Pancreas (tissue), 10 donors: ENCODE measurements around the gene PDE6D. TPM values are rescaled to one million over a fixed set of nuclear protein-coding genes. Genes with fewer than 3 reads are reported as not detected.
A peak's percentile ranks its signal among the peaks of the same experiment; 100 is the strongest.

Source experiments
- ATAC-seq, 4 donors: fragments of 200-7000 bp; cut with Tn5 transposase; one replicate each; pipeline versions ENCODE4 v1.8.0 to v1.9.1; 2020; ENCODE audit warnings: mild to moderate bottlenecking in 4 of 4, moderate library complexity in 4 of 4
- DNase-seq, 6 donors: peaks; one replicate each; pipeline ENCODE4 v3.0.0-alpha.2; 2020
- FAIRE-seq: peaks from 2 replicates; lab custom pipeline; 2012; peaks lifted over from hg19 to GRCh38; lab: Jason Lieb, UNC
- H3K27ac ChIP-seq, 4 donors: fragments of 200-600 bp; sonication (generic); 1 replicate in 3 of 4; 2 replicates in 1 of 4; pipeline versions ENCODE4 v1.5.0 to v1.8.0; 2020
- H3K27me3 ChIP-seq, 4 donors: fragments of 200-600 bp; one replicate each; pipeline ENCODE4 v1.8.0; 2021
- H3K36me3 ChIP-seq, 3 donors: fragments of 200-600 bp; sonication (generic) in 1 of 3; one replicate each; pipeline versions ENCODE4 v1.5.0 to v1.8.0; 2020 to 2021
- H3K4me1 ChIP-seq, 3 donors: fragments of 200-600 bp; one replicate each; pipeline ENCODE4 v1.8.0; 2021
- H3K4me3 ChIP-seq, 4 donors: fragments of 200-600 bp; sonication (generic) in 2 of 4; one replicate each; pipeline versions ENCODE4 v1.5.0 to v1.8.0; 2020 to 2021
- H3K9me3 ChIP-seq, 4 donors: fragments of 200-600 bp; one replicate each; pipeline ENCODE4 v1.8.0; 2021
- WGBS, 2 donors: extraction: QIAGEN DNeasy Blood & Tissue Kit; methylation state at CpG; one replicate each; pipeline ENCODE4 v1.1.7; 2013; 5-methylcytosine and 5-hydroxymethylcytosine counted together
- intact Hi-C, 3 donors: fragments of 100-400 bp; cut with DNase I; formaldehyde crosslinking; loops; one replicate each; pipeline versions ENCODE4 v1.11.1 to v1.14.2; 2022
- polyA plus RNA-seq, 2 donors: library from polyadenylated mRNA; stranded (reverse); fragments of 200-250 nt; gene quantifications; one replicate each; pipeline ENCODE4 v1.2.3, GENCODE V29; 2013
- total RNA-seq, 6 donors: library from RNA; stranded (reverse); fragmentation: NEBNext Ultra II Directional in 4 of 6; extraction: Animal tissue kit (Norgen Biotek cat#: 25700) in 4 of 6; gene quantifications; one replicate each; pipeline versions ENCODE4 v1.2.1 to v1.2.4, GENCODE V29; 2021 to 2023
- TF ChIP-seq, protein P1 (sequence below), 4 donors: fragments of 200-600 bp; sonication (generic) in 3 of 4; IDR thresholded peaks; one replicate each; pipeline versions ENCODE4 v1.5.0 to v1.8.0; 2021; ENCODE audit warnings: antibody characterized with exemption in 4 of 4
- donor health status: healthy with polysubstance abuse.
- donor health status: DM: no; HTN: no; CAD: no; lungs with moderate emphysema.
- donor health status: DM: no; HTN: no; CAD: no.
- donor health status: control.
- donor health status: control.
- donor health status: Bipolar disorder and iron deficiency.
- donor health status: DM: yes; HTN: yes; CAD: no.
- donor health status: DM: no; HTN: no; CAD: no.
- donor health status: DM: no; HTN: no; CAD: no.
- donor health status: DM: yes; HTN: yes; CAD: no.

PDE6D gene
- total and polyA plus RNA-seq, 8 donors: 5.6 to 14.0 (median 7.6) TPM

DNA sequence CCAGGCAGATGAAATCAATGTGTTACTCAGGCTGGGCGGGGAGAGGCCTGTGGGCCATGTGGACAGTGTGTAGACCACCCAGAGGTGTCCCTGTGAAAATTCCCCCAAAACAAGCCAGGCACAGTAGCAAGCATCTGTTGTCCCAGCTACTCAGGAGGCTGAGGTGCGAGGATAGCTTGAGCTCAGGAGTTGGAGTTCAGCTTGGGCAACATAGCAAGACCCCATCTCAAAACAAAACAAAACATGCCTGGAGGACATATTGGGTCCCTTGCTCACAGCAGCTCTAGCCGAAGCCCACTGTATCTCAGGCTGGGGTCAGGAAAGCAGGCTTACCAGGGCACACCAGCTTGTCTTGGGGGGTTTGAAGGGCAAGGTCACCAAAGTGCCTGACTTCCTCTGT lies 77.1 kb downstream of the PDE6D start:
- peaks cover 10 to 20% (median 18%) of the 10 kb centered on the region in 3 donors for H3K4me1 ChIP-seq
- no peak for FAIRE-seq
- TF ChIP-seq, protein P1, sequence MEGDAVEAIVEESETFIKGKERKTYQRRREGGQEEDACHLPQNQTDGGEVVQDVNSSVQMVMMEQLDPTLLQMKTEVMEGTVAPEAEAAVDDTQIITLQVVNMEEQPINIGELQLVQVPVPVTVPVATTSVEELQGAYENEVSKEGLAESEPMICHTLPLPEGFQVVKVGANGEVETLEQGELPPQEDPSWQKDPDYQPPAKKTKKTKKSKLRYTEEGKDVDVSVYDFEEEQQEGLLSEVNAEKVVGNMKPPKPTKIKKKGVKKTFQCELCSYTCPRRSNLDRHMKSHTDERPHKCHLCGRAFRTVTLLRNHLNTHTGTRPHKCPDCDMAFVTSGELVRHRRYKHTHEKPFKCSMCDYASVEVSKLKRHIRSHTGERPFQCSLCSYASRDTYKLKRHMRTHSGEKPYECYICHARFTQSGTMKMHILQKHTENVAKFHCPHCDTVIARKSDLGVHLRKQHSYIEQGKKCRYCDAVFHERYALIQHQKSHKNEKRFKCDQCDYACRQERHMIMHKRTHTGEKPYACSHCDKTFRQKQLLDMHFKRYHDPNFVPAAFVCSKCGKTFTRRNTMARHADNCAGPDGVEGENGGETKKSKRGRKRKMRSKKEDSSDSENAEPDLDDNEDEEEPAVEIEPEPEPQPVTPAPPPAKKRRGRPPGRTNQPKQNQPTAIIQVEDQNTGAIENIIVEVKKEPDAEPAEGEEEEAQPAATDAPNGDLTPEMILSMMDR (IDR thresholded peaks at IDR 0.05): no peak
- H3K4me3 ChIP-seq: no peak overlapping the region
- H3K27me3 ChIP-seq: no peaks in the 10 kb centered on the region
- intact Hi-C loops: no loop called here
- DNase-seq: no peak
- ATAC-seq: no peak
- H3K27ac ChIP-seq: no peak overlapping the region
- H3K9me3 ChIP-seq: no peaks in the 10 kb centered on the region
- 94 to 97% methylated on average over 3 of the region's 3 CpGs for WGBS, 2 donors
- no peaks in the 10 kb centered on the region for H3K36me3 ChIP-seq

DNA sequence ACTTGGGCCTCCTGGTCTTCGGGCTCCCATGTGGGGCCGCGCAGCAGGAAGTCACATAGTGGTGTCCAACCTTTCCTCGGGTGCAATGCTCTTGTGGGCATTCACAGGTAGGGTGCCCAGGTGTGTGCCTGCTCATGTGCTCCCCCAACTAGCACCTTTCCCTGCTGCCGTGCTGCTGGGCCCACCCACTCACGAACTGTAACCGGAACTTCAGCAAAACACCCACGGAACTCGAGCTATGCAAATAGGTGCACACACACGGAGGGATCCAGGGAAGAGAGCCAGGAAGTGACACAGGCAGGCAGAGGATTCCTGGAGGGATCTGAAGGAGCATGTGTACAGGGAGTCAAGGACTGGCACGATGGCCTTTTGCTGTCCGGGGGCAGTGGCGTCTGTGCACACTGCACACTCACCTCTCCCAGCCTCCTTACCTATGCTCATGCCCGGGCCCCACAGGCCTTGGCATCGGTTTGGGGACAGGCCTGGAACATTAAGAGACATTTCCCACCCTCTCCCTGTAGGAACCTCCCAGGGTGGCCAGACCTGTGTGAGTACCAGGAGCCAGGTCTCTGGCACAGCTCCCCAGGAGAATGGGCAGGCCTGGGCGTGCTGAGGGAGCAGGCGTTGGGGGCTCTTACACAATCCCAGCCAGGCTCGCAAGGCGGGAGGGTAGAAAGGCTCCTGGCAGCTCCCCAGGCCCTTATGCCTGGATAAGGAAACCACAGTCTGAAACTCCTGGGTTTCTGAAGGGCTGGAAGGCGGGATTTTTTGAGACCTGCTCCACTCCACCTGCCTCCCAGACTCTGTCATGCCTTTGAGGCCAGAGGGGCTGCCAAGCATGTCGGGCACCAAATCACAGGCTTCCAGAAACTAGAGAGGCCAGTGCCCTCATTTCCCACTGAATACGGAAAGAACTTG lies 79.4 kb downstream of the PDE6D start:
- Histone ChIP-seq H3K4me1 (peaks cover 10 to 20% (median 18%) of the 10 kb centered on the region in 3 donors), H3K27ac (peak overlapping the region; percentile 46 to 71 (median 58)), H3K36me3 (no peaks in the 10 kb centered on the region), H3K4me3 (no peak overlapping the region), H3K27me3 (no peaks in the 10 kb centered on the region), H3K9me3 (no peaks in the 10 kb centered on the region)
- ATAC-seq (peak; percentile 17 to 50 (median 26)), DNase-seq (peak; percentile 54 to 91 (median 78)), FAIRE-seq (no peak)
- TF ChIP-seq, protein P1 (IDR thresholded peaks at IDR 0.05): no peak
- WGBS, 2 donors: 27 to 36% methylated on average over 22 of the region's 22 CpGs
- intact Hi-C loops: no loop called here

DNA sequence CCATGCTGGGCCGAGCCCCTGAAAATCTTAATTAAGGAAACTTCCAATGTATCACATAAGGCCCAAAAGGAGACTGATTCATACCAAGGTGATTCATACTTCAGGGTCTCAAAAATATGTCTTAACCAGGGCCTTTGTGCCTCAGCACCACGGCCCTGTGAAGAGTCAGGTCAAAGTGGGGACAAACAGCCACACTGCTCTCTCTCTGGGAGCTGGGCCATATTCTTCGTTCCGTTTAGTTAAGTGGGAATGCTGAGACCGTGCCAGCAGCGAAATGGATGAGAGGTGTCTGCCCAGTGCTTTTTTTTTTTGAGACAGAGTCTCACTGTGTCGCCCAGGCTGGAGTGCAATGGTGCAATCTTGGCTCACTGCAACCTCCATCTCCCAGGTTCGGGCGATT lies 82.1 kb downstream of the PDE6D start:
- intact Hi-C loops: no loop called here
- 91 to 92% methylated on average over 9 of the region's 9 CpGs for WGBS, 2 donors
- H3K27ac ChIP-seq: no peak overlapping the region
- H3K9me3 ChIP-seq: no peaks in the 10 kb centered on the region
- DNase-seq: no peak
- no peaks in the 10 kb centered on the region for H3K27me3 ChIP-seq
- no peaks in the 10 kb centered on the region for H3K36me3 ChIP-seq
- no peak overlapping the region for H3K4me3 ChIP-seq
- no peak for ATAC-seq
- peaks cover 6 to 14% (median 8%) of the 10 kb centered on the region in 3 donors for H3K4me1 ChIP-seq
- TF ChIP-seq, protein P1 (IDR thresholded peaks at IDR 0.05): no peak
- FAIRE-seq: no peak

DNA sequence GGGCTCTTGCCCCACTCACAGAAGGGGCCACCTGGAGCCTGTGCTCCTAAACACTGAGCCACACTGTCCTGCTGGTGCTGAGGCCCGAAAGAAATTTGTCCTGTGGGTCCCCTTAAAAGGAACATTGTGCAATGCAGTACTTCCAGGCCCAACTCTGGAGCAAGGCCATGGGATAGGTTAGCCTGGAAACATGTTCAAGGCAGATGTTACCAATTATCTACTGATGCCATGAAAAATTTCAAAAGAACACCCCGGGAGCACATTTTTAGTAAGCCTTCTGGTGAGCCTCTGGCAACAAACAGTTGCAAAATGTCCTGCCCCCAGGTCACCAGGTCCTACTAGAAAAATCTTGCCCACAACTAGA lies 85.1 kb downstream of the PDE6D start:
- Histone ChIP-seq H3K27ac (no peak overlapping the region), H3K4me1 (no peaks in the 10 kb centered on the region), H3K27me3 (no peaks in the 10 kb centered on the region), H3K9me3 (no peaks in the 10 kb centered on the region), H3K4me3 (no peak overlapping the region), H3K36me3 (no peaks in the 10 kb centered on the region)
- intact Hi-C loops: no loop called here
- FAIRE-seq (no peak), ATAC-seq (peak in 1 of 4 donors; percentile 48), DNase-seq (no peak)
- 68 to 82% methylated on average over 2 of the region's 2 CpGs for WGBS, 2 donors
- TF ChIP-seq, protein P1 (IDR thresholded peaks at IDR 0.05): no peak

DNA sequence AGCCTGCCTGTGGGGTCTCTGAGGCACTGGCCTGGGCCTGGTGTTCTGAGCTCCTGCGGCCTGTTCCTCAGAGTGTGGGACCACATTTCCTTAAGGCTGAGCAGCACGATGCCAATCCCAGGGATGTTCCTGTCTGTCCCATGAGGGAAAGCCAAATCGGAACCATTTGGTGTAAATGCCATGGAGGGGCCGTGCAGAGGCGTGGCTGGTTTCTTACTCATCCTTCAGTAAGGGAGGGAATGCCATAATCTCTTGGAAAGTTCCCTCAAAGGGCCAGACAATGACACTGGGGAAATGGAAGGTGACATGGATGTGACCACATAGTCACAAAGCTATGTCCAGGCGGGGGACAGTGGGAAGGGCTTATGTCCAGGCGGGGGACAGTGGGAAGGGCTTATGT lies 87.1 kb downstream of the PDE6D start:
- FAIRE-seq: no peak
- intact Hi-C loops: no loop called here

More for the DNA sequence above, 87.1 kb downstream of the PDE6D start:
- H3K4me1 ChIP-seq: no peaks in the 10 kb centered on the region
- no peaks in the 10 kb centered on the region for H3K9me3 ChIP-seq
- H3K27ac ChIP-seq: no peak overlapping the region
- no peak for DNase-seq
- no peak overlapping the region for H3K4me3 ChIP-seq
- 84 to 88% methylated on average over 7 of the region's 7 CpGs for WGBS, 2 donors
- H3K36me3 ChIP-seq: no peaks in the 10 kb centered on the region
- H3K27me3 ChIP-seq: no peaks in the 10 kb centered on the region
- no peak for ATAC-seq
- TF ChIP-seq, protein P1 (IDR thresholded peaks at IDR 0.05): no peak
